SJSA1 (cell line): ENCODE results near the gene LINC00305. TPM values are rescaled to one million over a fixed set of nuclear protein-coding genes. Genes with fewer than 3 reads are reported as not detected.

Source experiments
- DNase-seq, 2 experiments: peaks; one replicate each; pipeline ENCODE4 v3.0.0-alpha.2; 2015 to 2020; ENCODE audit warnings: low spot score in 2 of 2, low read depth in 1 of 2
- H3K27ac ChIP-seq: fragments of 250-450 bp; sonication (Bioruptor Pico); 2 replicates; pipeline ENCODE4 v1.5.1; 2020; ENCODE audit warnings: mild to moderate bottlenecking, moderate library complexity
- H3K27me3 ChIP-seq: fragments of 250-450 bp; sonication (Bioruptor Pico); replicated peaks from 2 replicates; pipeline ENCODE4 v1.5.1; 2020; ENCODE audit warnings: mild to moderate bottlenecking, moderate library complexity
- H3K36me3 ChIP-seq: fragments of 250-450 bp; sonication (Bioruptor Pico); 2 replicates; pipeline ENCODE4 v1.5.1; 2020; ENCODE audit warnings: mild to moderate bottlenecking
- H3K4me1 ChIP-seq: fragments of 250-450 bp; sonication (Bioruptor Pico); replicated peaks from 2 replicates; pipeline ENCODE4 v1.6.1; 2021; ENCODE audit warnings: mild to moderate bottlenecking
- H3K4me3 ChIP-seq: fragments of 250-450 bp; sonication (Bioruptor Pico); 2 replicates; pipeline ENCODE4 v1.5.1; 2020; ENCODE audit warnings: mild to moderate bottlenecking
- H3K9me3 ChIP-seq: fragments of 250-450 bp; sonication (Bioruptor Pico); replicated peaks from 2 replicates; pipeline ENCODE4 v1.5.1; 2020; ENCODE audit warnings: mild to moderate bottlenecking
- total RNA-seq: library from RNA; depleted of rRNA; stranded (reverse); fragments of >200 nt; shearing (Covaris generic); gene quantifications from 2 replicates; pipeline ENCODE4 v1.2.3, GENCODE V29; 2014; rRNA removed

The LINC00305 gene
- total RNA-seq, 1 experiment from 2014 or later = not detected

DNA sequence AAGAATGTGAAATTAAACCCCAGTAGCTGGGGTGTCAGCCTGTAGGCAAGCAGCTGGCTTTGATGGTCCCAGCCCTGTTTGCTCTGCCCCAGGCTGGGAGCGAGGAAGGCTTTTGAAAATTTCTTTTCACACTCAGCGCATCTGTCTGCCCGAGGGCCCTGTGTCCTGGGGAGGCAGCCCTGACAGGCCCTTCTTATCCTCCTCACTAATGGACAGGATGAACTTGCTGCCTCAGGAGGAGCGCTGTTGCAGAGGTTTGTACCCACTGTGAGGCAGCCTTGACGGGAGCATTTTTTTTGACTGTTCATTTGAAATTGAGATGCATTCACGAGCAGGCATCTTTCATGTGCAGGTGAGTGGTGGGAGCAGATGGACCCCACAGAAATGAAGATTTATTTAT is 116.6 kb downstream of the LINC00305 start:
- no peaks in the 10 kb centered on the region for H3K27me3 ChIP-seq
- no peak overlapping the region for H3K4me3 ChIP-seq
- no peaks in the 10 kb centered on the region for H3K9me3 ChIP-seq
- DNase-seq = no peak
- H3K27ac ChIP-seq = no peak overlapping the region
- no peaks in the 10 kb centered on the region for H3K4me1 ChIP-seq
- H3K36me3 ChIP-seq = no peaks in the 10 kb centered on the region

GRCh38 chr18:64031411-64031810 is 117.5 kb downstream of the LINC00305 start:
- Histone ChIP-seq H3K4me3 (no peak overlapping the region), H3K27me3 (no peaks in the 10 kb centered on the region), H3K9me3 (no peaks in the 10 kb centered on the region), H3K27ac (no peak overlapping the region), H3K4me1 (no peaks in the 10 kb centered on the region), H3K36me3 (no peaks in the 10 kb centered on the region)
- no peak for DNase-seq

Other genes starting within 250 kb of the LINC00305 start
- 1.7 TPM in 1 of 2 replicates, not detected in the other for gene SERPINB10, start 241.1 kb downstream of the LINC00305 start, total RNA-seq
- 0.53 and 1.00 TPM in 2 replicates for gene HMSD, start 199.8 kb downstream of the LINC00305 start, total RNA-seq
- 27.2 and 28.6 TPM in 2 replicates for gene SERPINB8, start 179.0 kb downstream of the LINC00305 start, total RNA-seq